HG02885 (cell line): ENCODE results near the gene PPIF.

Experiments used
- ATAC-seq: cut with Tn5 transposase; IDR thresholded peaks from one replicate; pipeline ENCODE4 v1.9.1; 2021; ENCODE audit warnings: mild to moderate bottlenecking; ENCODE audit not compliant: unreplicated experiment, poor library complexity

The PPIF gene

DNA sequence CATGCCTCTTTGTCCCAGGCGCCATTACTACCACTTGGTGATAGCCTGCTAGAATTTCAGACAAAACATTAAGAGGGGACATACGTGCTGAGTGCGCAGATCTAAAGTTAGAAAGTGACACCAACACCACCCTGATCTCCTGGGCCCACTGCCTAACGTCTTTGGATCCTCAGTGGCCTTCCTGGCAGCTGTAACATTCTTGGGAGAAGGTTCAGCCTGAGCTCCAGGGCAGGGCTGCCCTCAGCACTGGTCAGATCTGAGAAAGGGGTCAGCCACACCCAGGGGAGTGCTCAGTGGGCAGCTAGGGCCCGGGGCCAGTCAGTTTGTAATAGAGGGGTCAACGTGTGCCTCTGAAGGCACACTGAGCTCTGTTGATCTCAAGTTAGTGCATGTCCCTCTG lies 49.8 kb downstream of the PPIF start:
- ATAC-seq = no peak

DNA sequence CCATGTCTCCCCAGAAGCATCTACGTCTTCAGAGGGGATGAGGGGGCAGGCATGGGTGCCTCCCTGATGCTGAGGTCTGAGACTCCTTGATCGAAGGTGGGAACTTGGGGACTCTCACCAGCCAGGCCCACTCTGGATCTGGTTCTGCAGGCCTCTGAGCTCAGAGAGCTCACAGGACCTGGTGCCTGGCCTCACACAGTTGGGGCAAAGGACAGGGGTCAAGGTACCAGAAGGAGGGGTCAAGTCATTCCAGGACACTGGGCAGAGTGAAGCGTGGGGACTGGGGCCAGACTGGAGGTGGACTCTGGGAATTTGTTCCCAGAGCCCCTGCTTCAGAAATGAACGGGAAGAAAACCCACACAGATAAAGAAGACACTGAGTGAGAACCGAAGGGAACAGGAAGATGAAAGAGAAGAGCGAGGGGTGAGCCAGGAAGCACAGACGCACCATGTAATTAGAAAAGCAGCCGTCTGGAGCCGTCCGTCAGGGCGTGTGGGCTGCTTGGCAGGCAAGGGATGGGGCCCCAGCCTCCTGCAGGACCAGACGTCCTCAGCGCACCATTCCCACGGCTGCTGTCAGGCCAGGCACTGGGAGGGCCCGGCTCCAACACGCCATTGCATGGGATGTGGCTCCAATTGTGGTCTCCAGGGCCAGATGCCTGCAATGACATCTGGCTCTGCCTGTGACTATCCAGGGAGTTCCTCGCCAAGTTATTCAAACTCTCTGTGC lies 50.5 kb downstream of the PPIF start:
- no peak for ATAC-seq

DNA sequence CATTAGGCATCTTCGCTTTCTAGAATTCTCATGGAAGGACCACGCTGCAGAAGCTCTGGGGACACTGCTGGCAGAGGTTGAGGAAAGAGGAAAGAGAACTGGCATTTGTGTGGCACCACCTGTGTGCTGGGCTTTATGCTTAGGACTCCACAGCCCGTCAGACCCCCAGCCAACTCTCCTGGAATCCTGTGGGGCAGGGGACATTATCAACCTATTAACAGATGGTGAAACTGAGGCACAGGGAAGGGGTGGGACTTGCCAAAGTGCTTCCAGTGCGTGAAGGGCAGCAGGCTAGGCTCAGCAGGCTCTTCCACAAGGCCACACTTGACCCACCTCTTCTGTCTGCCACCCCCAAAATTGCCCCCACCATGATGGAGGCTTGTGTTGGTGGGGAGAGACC lies 51.4 kb downstream of the PPIF start:
- no peak for ATAC-seq

DNA sequence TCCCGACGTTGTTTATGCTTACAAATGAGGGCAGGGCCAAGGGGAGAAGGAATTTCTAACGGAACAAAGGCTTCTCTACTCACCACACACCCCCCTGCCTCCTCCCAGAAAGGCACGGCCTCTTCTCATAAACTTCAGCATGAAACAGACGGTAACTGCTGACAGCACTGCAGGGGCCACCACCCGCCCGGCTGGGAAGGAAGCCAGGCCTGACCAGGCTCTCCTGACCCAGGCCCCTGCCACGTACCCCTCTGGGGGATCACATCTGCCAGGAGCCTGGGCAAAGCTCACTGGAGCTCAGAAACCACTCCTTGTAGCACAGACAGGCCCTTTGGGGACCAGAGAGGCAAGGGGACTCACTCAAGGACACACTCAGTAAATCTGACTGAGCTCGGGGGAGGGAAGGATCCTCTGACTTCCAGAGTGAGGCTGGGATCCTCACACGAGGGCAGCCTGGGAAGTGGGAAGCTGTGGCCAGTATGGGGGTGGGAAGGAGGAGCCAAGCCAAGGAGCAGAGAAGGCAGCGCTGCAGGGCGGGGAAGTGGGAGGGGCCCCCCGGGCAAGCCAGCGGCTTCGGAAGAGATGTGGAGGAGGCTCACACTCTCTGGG lies 52.1 kb downstream of the PPIF start:
- no peak for ATAC-seq

DNA sequence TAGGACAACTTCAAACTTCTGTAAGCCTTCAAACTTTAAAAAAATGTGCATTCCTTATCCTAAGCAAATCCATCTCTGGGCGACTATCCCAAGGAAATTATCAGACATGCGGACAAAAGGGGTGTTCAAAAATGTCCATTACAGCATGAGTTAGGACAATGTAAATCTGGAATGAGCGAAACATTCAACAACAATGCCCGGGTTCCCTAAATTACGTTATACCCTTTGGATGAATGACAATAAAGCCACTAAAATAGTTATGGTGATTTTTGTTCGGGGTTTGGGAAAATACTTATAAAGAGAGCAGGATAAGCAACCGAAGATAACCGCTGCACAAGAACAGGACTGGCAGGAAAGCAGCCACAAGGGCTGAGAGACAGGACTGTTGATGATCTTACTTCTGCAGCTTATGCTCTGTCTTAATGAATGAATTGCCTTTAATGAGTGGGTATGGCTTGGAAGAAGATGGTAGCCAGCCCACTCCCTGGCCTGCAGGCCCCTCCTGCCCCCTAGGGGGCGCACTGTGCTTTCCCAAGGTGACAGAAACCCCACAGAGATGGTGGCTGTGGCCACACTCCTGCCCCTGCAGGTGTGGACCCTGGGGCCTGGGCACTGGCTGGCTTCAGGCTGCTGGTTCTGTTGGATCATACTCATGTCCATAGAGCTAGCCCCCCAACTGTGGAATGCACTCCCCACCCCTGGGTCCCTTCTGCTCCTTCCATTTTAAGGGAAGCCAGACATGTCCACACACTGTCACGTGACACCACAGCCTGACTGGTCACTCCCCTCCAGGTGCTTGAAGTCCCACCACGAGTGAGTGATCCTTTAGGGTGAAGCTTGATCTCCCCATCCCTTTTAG lies 53.1 kb downstream of the PPIF start:
- peak; percentile 66 for ATAC-seq

DNA sequence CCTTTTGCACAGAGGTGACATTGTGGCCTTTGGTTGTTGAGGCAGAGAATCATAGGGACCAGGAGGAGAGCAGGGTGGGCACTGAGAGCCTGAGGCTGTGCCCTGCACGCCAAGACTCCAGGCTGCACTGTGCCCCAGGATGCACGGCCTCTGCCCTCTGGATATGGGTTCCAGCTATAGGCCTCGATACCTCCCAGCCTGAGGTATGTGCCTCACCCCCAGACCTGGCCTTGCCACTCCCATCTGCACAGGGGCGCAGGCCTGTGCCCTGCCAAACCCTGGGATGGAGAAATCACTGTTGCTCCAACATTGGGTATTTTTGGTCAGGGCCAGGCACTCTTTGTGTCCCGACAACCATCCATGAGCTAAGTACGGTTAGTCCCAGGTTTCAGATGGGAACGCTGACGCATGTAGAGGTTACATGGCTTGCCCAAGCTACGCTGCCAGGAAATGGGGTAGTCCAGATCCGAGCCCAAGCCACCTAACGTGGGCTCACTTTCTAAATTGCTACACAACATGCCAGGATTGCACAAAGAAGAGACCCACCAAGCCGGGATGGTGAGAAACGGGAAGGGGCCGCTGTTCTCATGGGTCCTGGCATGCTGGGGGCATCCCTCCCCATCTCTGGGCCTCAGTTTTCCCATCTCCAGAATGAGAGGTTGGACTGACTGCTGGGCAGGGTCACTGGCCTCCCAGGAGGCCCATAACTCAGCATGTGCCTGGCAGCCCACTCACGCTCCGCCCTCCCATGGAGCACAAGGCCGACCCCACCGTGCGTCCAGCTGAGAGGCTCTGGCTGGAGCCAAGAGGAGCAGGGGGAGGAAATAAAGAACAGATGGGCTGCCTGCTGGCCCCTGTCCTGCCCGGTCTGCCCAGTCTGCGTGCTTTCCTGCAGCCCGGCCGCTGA lies 54.0 kb downstream of the PPIF start:
- ATAC-seq = no peak

DNA sequence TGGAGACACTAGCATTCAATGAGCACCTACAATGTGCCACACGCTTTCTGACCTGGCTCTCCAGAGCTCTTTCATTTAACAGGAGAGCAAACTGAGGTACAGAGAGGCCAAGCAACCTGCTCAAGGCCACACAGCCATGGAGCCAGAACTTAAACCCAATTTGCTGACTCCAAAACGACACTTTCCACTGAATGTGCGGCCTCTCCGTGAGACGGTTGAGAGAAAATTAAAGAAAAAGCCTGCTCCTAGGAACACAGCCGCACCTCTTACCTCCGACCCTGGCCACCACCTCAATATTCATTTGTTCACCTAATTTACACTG lies 55.3 kb downstream of the PPIF start:
- ATAC-seq = no peak

DNA sequence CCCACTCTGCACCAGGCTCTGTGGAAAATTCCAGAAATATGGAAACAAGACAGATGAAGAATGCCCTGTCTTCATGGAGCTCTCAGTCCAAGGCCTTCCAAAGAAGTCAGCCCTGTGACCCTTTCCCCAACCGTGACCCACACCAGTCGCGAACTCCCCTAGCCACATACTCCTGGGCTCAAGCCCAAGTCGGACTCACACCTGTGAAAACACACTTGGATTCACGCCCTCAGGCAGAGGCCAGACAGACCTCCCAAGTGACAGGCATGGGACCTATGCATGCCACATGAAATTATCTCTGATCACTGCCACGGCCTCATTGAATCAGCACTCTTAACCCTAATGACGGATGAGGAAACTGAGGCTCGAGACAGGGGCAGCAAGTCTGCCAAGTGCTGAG lies 55.7 kb downstream of the PPIF start:
- ATAC-seq = no peak

DNA sequence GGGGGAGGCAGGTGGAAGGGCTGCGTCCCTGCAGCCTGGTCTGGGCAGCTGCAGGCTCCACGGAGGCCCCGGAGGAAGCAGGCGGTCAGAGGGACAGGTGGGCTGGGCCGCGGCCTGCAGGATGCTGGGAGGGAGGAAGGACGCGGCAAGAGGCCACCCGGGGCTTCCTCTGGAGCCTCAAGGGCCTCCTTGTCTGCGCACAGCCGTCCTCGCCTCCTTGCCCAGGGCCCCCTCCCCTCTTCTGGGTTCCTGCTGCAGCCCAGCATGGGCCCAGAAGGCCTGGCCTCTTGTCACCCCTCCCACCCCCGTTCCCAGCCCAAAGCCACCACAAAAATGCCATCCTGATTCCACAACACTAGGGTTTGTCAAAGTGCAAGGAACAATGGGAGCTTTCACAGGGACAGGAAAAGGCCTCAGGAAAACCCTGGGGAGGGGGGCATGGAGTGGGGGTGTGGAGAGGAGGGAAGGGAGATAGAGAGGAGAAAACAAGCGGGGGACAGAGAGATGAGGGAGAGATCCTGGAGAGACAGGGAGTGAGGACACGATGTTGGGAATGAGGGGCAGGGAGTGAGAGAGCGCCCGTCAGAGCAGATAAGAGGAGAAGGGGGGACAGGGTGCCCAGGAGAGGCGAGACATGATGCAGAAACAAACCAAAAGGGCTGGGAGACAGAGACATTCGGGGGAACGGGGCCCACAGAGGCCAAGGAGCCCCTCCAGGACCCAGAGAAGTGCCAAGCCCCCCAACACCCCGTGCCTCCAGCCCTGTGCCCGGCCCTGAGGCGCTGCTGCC lies 56.4 kb downstream of the PPIF start:
- no peak for ATAC-seq

DNA sequence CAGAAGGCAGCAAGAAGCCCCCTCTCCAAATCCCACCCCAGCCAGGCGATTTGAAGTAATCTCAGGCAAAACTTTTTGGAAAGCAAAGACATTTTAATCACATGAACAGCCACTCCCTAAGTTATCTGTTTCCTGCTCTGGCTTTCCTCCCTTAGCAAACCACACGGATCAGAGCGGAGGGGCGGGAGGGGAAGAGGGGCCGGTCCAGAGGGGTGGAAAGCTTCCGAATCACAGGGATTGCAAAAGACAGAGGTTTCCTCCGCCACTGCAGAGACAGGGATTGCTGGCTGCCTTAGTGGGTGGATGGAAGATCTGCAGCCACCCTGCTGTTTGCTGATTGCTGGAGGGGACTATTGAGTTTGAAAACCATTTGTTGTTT lies 57.0 kb downstream of the PPIF start:
- ATAC-seq = no peak

DNA sequence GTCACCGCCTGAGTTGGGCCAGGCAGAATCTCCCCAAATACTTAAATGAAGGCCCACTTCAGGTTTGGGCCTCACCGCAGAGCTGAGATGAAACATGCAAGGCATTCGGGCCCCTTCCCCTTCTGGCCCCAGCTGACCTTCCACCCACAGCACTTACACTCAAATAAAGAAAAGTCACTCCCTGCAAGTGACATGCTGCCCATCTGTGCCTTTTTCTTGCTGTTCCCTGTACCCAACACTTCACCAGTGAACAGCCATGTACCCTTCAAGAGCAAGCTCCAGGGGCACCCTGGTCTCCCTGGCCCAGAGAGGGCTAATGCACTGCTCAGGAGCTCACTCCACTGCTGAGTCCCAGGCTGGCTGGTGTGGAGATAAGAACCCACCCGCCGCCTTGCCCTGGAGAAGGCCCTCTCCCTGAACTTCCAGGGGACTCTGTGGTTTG lies 57.4 kb downstream of the PPIF start:
- no peak for ATAC-seq
